ENCODE data around the gene C1orf122. TPM values are rescaled to one million over a fixed set of nuclear protein-coding genes. Genes with fewer than 3 reads are reported as not detected.

C1orf122 gene
- total and polyA plus RNA-seq, 12 donors = 37.8 to 53.0 (median 46.8) TPM

DNA sequence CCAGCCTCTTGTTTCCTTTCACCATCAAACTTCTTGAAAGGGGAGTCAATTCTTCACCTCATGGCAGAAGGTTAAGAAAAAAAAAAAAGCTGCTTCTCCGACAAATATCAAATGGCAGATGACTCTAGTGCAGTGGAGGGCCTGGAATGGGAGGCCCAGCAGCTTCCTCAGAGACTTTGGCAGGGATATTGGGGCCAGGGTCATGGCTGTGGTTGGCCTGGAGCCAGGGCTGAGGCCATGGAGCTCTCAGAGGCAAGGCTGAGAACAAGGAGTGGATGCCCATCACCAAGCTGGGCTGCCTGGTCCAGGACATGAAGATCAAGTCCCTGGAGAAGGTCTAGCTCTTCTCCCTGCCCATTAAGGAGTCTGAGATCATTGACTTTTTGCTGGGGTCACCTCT is 33.1 kb downstream of the C1orf122 start:
- DNase-seq (no peak), ATAC-seq (no peak)
- H3K4me3 ChIP-seq = no peak overlapping the region
- H3K9me3 ChIP-seq = no peaks in the 10 kb centered on the region
- TF ChIP-seq, protein P1, sequence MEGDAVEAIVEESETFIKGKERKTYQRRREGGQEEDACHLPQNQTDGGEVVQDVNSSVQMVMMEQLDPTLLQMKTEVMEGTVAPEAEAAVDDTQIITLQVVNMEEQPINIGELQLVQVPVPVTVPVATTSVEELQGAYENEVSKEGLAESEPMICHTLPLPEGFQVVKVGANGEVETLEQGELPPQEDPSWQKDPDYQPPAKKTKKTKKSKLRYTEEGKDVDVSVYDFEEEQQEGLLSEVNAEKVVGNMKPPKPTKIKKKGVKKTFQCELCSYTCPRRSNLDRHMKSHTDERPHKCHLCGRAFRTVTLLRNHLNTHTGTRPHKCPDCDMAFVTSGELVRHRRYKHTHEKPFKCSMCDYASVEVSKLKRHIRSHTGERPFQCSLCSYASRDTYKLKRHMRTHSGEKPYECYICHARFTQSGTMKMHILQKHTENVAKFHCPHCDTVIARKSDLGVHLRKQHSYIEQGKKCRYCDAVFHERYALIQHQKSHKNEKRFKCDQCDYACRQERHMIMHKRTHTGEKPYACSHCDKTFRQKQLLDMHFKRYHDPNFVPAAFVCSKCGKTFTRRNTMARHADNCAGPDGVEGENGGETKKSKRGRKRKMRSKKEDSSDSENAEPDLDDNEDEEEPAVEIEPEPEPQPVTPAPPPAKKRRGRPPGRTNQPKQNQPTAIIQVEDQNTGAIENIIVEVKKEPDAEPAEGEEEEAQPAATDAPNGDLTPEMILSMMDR (IDR thresholded peaks at IDR 0.05) = no peak
- 72 to 73% methylated on average over 1 of the region's 1 CpG for WGBS, 2 donors
- intact Hi-C loops (cut with DNase I) = no loop called here
- peaks cover 0 to 35% (median 0%) of the 10 kb centered on the region in 9 donors for H3K4me1 ChIP-seq
- no peaks in the 10 kb centered on the region for H3K27me3 ChIP-seq
- H3K27ac ChIP-seq = no peak overlapping the region
- H3K36me3 ChIP-seq = peaks cover 0 to 74% (median 31%) of the 10 kb centered on the region in 9 donors

DNA sequence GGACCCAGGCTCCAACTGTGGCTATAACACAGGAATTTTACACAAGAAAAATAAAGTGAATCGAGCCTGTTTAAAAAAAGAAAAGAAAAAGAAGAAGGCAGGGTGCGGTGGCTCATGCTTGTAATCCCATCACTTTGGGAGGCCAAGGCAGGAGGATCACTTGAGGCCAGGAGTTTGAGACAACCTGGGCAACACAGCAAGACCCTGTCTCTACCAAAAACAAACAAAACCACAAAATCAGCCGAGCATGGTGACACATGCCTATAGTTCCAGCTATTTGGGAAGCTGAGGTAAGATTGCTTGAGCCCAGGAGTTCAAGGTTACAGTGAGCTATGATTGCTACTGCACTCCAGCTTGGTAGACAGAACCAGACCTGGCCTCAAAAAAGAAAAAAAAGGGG is 34.1 kb downstream of the C1orf122 start:
- Histone ChIP-seq H3K27ac (no peak overlapping the region), H3K4me1 (peaks cover 0 to 44% (median 4%) of the 10 kb centered on the region in 9 donors), H3K27me3 (no peaks in the 10 kb centered on the region), H3K4me3 (no peak overlapping the region), H3K9me3 (no peaks in the 10 kb centered on the region), H3K36me3 (peaks cover 0 to 64% (median 31%) of the 10 kb centered on the region in 9 donors)
- WGBS, 2 donors = 94 to 96% methylated on average over 3 of the region's 3 CpGs
- ATAC-seq (no peak), DNase-seq (no peak)
- TF ChIP-seq, protein P1 (IDR thresholded peaks at IDR 0.05) = no peak
- intact Hi-C loops (cut with DNase I) = no loop called here

DNA sequence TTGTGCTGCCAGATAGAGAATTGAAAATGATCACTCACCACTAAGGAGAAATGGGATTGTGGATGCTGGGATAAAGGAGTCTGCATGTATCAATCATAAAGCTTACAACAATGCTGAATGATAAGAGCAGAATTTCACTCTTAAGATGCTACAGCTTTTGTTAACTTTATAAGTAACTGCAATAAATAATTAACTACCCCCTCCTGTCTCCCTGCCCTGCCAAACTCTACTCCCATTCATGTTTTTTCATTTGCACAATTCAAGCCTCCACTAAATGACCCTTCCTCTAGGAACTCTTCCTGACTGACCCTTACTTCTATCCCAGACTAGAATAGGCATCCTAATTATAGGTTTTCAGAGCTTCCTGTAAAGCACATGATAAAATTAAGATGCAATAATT is 36.9 kb downstream of the C1orf122 start:
- intact Hi-C loops (cut with DNase I) = no loop called here
- DNase-seq (no peak), ATAC-seq (no peak)
- H3K9me3 ChIP-seq = no peaks in the 10 kb centered on the region
- H3K36me3 ChIP-seq = peaks cover 0 to 54% (median 7%) of the 10 kb centered on the region in 9 donors
- peaks cover 0 to 69% (median 4%) of the 10 kb centered on the region in 9 donors for H3K4me1 ChIP-seq
- no peak overlapping the region for H3K27ac ChIP-seq
- H3K4me3 ChIP-seq = no peak overlapping the region
- TF ChIP-seq, protein P1 (IDR thresholded peaks at IDR 0.05) = no peak
- H3K27me3 ChIP-seq = no peaks in the 10 kb centered on the region

DNA sequence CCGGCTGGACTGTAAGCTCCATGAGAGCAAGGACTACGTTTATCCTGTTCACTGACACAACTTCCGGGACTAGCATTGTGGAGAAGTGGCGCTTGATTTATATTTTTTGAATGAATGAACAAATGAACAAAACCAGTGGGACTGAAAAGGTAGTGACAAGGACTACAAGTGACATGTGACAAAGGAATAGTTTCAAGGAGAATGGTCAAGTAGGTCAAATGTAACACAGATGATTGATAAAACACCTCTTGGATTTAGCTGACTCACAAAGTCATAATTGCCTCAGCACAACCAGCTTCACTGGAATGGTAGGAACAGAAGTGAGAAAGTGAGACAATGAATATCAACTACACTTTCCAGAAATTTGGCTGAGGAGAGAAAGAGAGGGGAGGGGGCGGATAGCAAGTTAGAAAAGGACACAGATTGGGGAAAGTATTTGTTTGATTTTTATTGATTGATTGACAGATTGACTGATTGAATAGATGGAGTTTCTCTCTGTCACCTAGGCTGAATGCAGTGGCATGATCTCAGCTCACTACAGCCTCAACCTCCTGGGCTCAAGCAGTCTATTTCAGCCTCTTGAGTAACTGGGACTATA is 37.6 kb downstream of the C1orf122 start:
- Histone ChIP-seq H3K4me3 (no peak overlapping the region), H3K9me3 (no peaks in the 10 kb centered on the region), H3K4me1 (peaks cover 0 to 76% (median 4%) of the 10 kb centered on the region in 9 donors), H3K36me3 (peaks cover 0 to 48% (median under 1%) of the 10 kb centered on the region in 9 donors), H3K27me3 (no peaks in the 10 kb centered on the region), H3K27ac (peak overlapping the region in 1 of 10 donors; percentile 61)
- 92 to 96% methylated on average over 5 of the region's 5 CpGs for WGBS, 2 donors
- no peak for ATAC-seq
- TF ChIP-seq, protein P1 (IDR thresholded peaks at IDR 0.05) = no peak
- intact Hi-C loops (cut with DNase I) = no loop called here
- no peak for DNase-seq
